ENCODE data around the gene STON2.

Gene STON2

DNA sequence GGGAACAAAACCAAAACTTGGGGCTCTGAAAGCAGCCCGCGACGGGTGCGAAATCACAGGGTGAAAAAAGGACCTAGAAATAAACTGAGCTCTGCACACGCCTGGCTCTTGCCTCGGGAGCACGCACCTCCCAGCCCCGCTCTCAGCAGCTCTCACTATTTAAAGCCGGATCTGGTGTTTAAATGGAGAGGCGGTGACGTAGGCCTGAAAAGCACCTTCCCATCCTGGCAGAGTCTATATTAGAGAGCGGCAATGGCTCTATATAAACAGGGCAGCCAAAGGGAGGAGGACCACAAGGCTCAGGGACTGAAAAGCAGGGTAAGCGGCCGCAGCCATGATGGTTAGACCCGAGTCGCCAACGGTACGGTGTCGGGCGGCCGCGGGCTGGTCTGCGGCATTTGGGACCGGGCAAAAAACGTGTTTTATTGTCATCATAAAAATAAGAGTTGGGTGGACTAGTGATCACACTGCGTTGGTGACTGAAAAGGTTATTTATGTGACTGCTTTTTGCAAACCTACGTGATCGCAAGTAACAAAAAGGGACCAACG, 180.8 kb downstream of the STON2 start:
- peak; percentile 82 for DNase-seq

DNA sequence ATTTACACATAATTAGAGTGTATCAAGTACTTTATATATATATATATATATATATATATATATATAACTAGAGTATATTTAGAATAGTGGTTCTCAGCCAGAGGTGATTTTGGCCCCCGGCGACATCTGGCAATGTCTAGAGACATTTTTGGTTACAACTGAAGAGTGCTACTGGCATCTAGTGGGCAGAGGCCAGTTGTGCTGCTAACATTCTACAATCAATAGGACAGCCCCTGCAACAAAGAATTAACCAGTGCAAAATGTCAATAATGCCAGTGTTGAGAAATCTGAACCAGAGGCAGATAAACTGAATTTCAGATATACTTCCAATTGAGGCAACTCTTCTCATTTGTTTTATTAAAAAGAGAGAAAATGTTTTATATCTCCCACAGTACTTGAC, 188.3 kb downstream of the STON2 start:
- peak; percentile 13 for DNase-seq
